NCI-H187 treated with DMSO at 0.1 percent for 48 hours (cell line): Measurements from ENCODE around the gene ASTL.
"Not testable (repeated sequence)": the region's sequence is repeated elsewhere in the genome, so short reads cannot be mapped to it uniquely, and the experiment has no call there.

Experiments
- DNase-seq: peaks from one replicate; lab custom pipeline; 2025; lab: John Stamatoyannopoulos, UW

The ASTL gene

GRCh38 chr2:96146153-96146880 lies 8.0 kb upstream of the ASTL start:
- DNase-seq = no peak

GRCh38 chr2:96145848-96146152 lies 7.5 kb upstream of the ASTL start:
- no peak for DNase-seq

GRCh38 chr2:96145036-96145847 lies 6.9 kb upstream of the ASTL start, which contains the start of gene DUSP2:
TSS of gene DUSP2 (minus strand) at chr2:96145440. CDS start at chr2:96145354, 86 bp downstream.
- no peak for DNase-seq

GRCh38 chr2:96144481-96145035 lies 6.3 kb upstream of the ASTL start:
- DNase-seq = no peak

- DNase-seq = no peak
These were observed 5.7 kb upstream of the ASTL start for GRCh38 chr2:96143848-96144480.

- DNase-seq = no peak
These were observed 5.0 kb upstream of the ASTL start for GRCh38 chr2:96143231-96143847.

- DNase-seq = no peak
These were observed 4.2 kb upstream of the ASTL start for GRCh38 chr2:96142217-96143113.

- not testable (repeated sequence) for DNase-seq
These were observed 3.3 kb upstream of the ASTL start for GRCh38 chr2:96141624-96141967.

- DNase-seq = no peak
These were observed 2.8 kb upstream of the ASTL start for GRCh38 chr2:96140941-96141623.

GRCh38 chr2:96139181-96139758 lies 968 bp upstream of the ASTL start:
- DNase-seq = no peak

- no peak for DNase-seq
These were observed 752 bp downstream of the ASTL start for GRCh38 chr2:96137321-96138178.

GRCh38 chr2:96136129-96136720 lies 2.1 kb downstream of the ASTL start:
- DNase-seq = no peak

GRCh38 chr2:96135621-96136020 lies 2.7 kb downstream of the ASTL start:
- no peak for DNase-seq

- DNase-seq = no peak
These were observed 3.1 kb downstream of the ASTL start for GRCh38 chr2:96135171-96135570.

- no peak for DNase-seq
These were observed 3.9 kb downstream of the ASTL start for GRCh38 chr2:96134421-96134820.

GRCh38 chr2:96131813-96132745 lies 6.2 kb downstream of the ASTL start:
- DNase-seq = no peak

- DNase-seq = no peak
These were observed 7.0 kb downstream of the ASTL start for GRCh38 chr2:96131152-96131812.
